ENCODE results near the gene SLC7A6OS.

The SLC7A6OS gene

GRCh38 chr16:68281368-68282063 is 29.2 kb downstream of the SLC7A6OS start:
- Histone ChIP-seq H2AK5ac (ENCODE audit: low read length) (no peak overlapping the region), H3K27me3 (ENCODE audit: insufficient read depth, low read length, poor library complexity) (no peaks in the 10 kb centered on the region), H3K4me2 (ENCODE audit: low read length) (no peak overlapping the region), H3K9ac (ENCODE audit: low read length) (no peak overlapping the region), H3K4me3 (ENCODE audit: low read length) (no peak overlapping the region), H3K18ac (ENCODE audit: low read length) (no peak overlapping the region), H3K79me2 (ENCODE audit: control insufficient read depth, insufficient read depth, low read length) (no peaks in the 10 kb centered on the region), H4K8ac (ENCODE audit: low read depth, low read length) (no peak overlapping the region), H2BK5ac (ENCODE audit: low read length) (no peak overlapping the region), H3K23ac (ENCODE audit: low read length) (no peak overlapping the region), H3K56ac (ENCODE audit: low read length) (no peak overlapping the region), H3K4ac (ENCODE audit: low read depth, low read length) (no peak overlapping the region), H2BK120ac (ENCODE audit: low read depth, low read length) (no peak overlapping the region), H3K79me1 (ENCODE audit: low read length) (peaks cover 9% of the 10 kb centered on the region), H2BK15ac (replicated peaks; ENCODE audit: low read depth) (no peak overlapping the region), H3K36me3 (ENCODE audit: control insufficient read depth, insufficient read depth, low read length) (peaks cover 4% of the 10 kb centered on the region), H4K5ac (ENCODE audit: low read length) (no peak overlapping the region), H3K4me1 (ENCODE audit: control insufficient read depth, low read depth, low read length) (no peaks in the 10 kb centered on the region), H3K27ac (ENCODE audit: low read depth, low read length) (no peak overlapping the region)
- no peak for DNase-seq
- no CpG with 5 or more reads among the region's 4 CpGs for WGBS (ENCODE audit: extremely low coverage, insufficient coverage, low lambda C conversion rate)

- no peak overlapping the region for H3K27ac ChIP-seq (ENCODE audit: low read depth, low read length)
- H3K36me3 ChIP-seq (ENCODE audit: control insufficient read depth, insufficient read depth, low read length): peaks cover 4% of the 10 kb centered on the region
- H3K4ac ChIP-seq (ENCODE audit: low read depth, low read length): no peak overlapping the region
- WGBS (ENCODE audit: extremely low coverage, insufficient coverage, low lambda C conversion rate): no CpG with 5 or more reads among the region's 13 CpGs
- no peaks in the 10 kb centered on the region for H3K27me3 ChIP-seq (ENCODE audit: insufficient read depth, low read length, poor library complexity)
- no peak overlapping the region for H2BK120ac ChIP-seq (ENCODE audit: low read depth, low read length)
- no peak overlapping the region for H3K18ac ChIP-seq (ENCODE audit: low read length)
- H2BK5ac ChIP-seq (ENCODE audit: low read length): no peak overlapping the region
- H3K79me2 ChIP-seq (ENCODE audit: control insufficient read depth, insufficient read depth, low read length): no peaks in the 10 kb centered on the region
- H3K4me1 ChIP-seq (ENCODE audit: control insufficient read depth, low read depth, low read length): no peaks in the 10 kb centered on the region
- H2BK15ac ChIP-seq (replicated peaks; ENCODE audit: low read depth): no peak overlapping the region
- no peak overlapping the region for H3K4me2 ChIP-seq (ENCODE audit: low read length)
- H3K79me1 ChIP-seq (ENCODE audit: low read length): peaks cover under 1% of the 10 kb centered on the region
- no peak overlapping the region for H2AK5ac ChIP-seq (ENCODE audit: low read length)
- no peak overlapping the region for H4K5ac ChIP-seq (ENCODE audit: low read length)
- H3K4me3 ChIP-seq (ENCODE audit: low read length): no peak overlapping the region
- no peak overlapping the region for H4K8ac ChIP-seq (ENCODE audit: low read depth, low read length)
- no peak overlapping the region for H3K9ac ChIP-seq (ENCODE audit: low read length)
- no peak overlapping the region for H3K23ac ChIP-seq (ENCODE audit: low read length)
- no peak overlapping the region for H3K56ac ChIP-seq (ENCODE audit: low read length)
- no peak for DNase-seq
Measured at GRCh38 chr16:68279726-68280558, 30.8 kb downstream of the SLC7A6OS start.

GRCh38 chr16:68276223-68276622 is 34.5 kb downstream of the SLC7A6OS start:
- WGBS (ENCODE audit: extremely low coverage, insufficient coverage, low lambda C conversion rate): no CpG with 5 or more reads among the region's 3 CpGs
- Histone ChIP-seq H3K4ac (ENCODE audit: low read depth, low read length) (no peak overlapping the region), H2BK15ac (replicated peaks; ENCODE audit: low read depth) (no peak overlapping the region), H2BK120ac (ENCODE audit: low read depth, low read length) (no peak overlapping the region), H3K4me3 (ENCODE audit: low read length) (no peak overlapping the region), H4K5ac (ENCODE audit: low read length) (no peak overlapping the region), H4K8ac (ENCODE audit: low read depth, low read length) (no peak overlapping the region), H3K56ac (ENCODE audit: low read length) (no peak overlapping the region), H3K9ac (ENCODE audit: low read length) (no peak overlapping the region), H2BK5ac (ENCODE audit: low read length) (no peak overlapping the region), H3K79me1 (ENCODE audit: low read length) (peaks cover 18% of the 10 kb centered on the region), H3K4me2 (ENCODE audit: low read length) (no peak overlapping the region), H3K79me2 (ENCODE audit: control insufficient read depth, insufficient read depth, low read length) (peaks cover 16% of the 10 kb centered on the region), H3K36me3 (ENCODE audit: control insufficient read depth, insufficient read depth, low read length) (peaks cover 7% of the 10 kb centered on the region), H3K27ac (ENCODE audit: low read depth, low read length) (no peak overlapping the region), H3K23ac (ENCODE audit: low read length) (no peak overlapping the region), H3K18ac (ENCODE audit: low read length) (no peak overlapping the region), H3K4me1 (ENCODE audit: control insufficient read depth, low read depth, low read length) (peaks cover 3% of the 10 kb centered on the region), H3K27me3 (ENCODE audit: insufficient read depth, low read length, poor library complexity) (no peaks in the 10 kb centered on the region), H2AK5ac (ENCODE audit: low read length) (no peak overlapping the region)
- DNase-seq: no peak

GRCh38 chr16:68275611-68276191 is 35.0 kb downstream of the SLC7A6OS start:
- no peak for DNase-seq
- Histone ChIP-seq H4K5ac (ENCODE audit: low read length) (no peak overlapping the region), H3K4ac (ENCODE audit: low read depth, low read length) (no peak overlapping the region), H3K9ac (ENCODE audit: low read length) (no peak overlapping the region), H3K79me1 (ENCODE audit: low read length) (peaks cover 18% of the 10 kb centered on the region), H3K79me2 (ENCODE audit: control insufficient read depth, insufficient read depth, low read length) (peaks cover 21% of the 10 kb centered on the region), H3K56ac (ENCODE audit: low read length) (no peak overlapping the region), H3K18ac (ENCODE audit: low read length) (no peak overlapping the region), H3K4me3 (ENCODE audit: low read length) (no peak overlapping the region), H3K27me3 (ENCODE audit: insufficient read depth, low read length, poor library complexity) (no peaks in the 10 kb centered on the region), H3K4me1 (ENCODE audit: control insufficient read depth, low read depth, low read length) (peaks cover 3% of the 10 kb centered on the region), H3K4me2 (ENCODE audit: low read length) (no peak overlapping the region), H3K23ac (ENCODE audit: low read length) (no peak overlapping the region), H2BK15ac (replicated peaks; ENCODE audit: low read depth) (no peak overlapping the region), H2AK5ac (ENCODE audit: low read length) (no peak overlapping the region), H4K8ac (ENCODE audit: low read depth, low read length) (no peak overlapping the region), H3K36me3 (ENCODE audit: control insufficient read depth, insufficient read depth, low read length) (peaks cover 6% of the 10 kb centered on the region), H3K27ac (ENCODE audit: low read depth, low read length) (no peak overlapping the region), H2BK5ac (ENCODE audit: low read length) (no peak overlapping the region), H2BK120ac (ENCODE audit: low read depth, low read length) (no peak overlapping the region)
- WGBS (ENCODE audit: extremely low coverage, insufficient coverage, low lambda C conversion rate): no CpG with 5 or more reads among the region's 4 CpGs

GRCh38 chr16:68274441-68274840 is 36.3 kb downstream of the SLC7A6OS start:
- Histone ChIP-seq H3K4me3 (ENCODE audit: low read length) (no peak overlapping the region), H3K4me1 (ENCODE audit: control insufficient read depth, low read depth, low read length) (peaks cover 3% of the 10 kb centered on the region), H3K79me2 (ENCODE audit: control insufficient read depth, insufficient read depth, low read length) (peaks cover 34% of the 10 kb centered on the region), H3K27ac (ENCODE audit: low read depth, low read length) (no peak overlapping the region), H3K36me3 (ENCODE audit: control insufficient read depth, insufficient read depth, low read length) (peaks cover 6% of the 10 kb centered on the region), H4K5ac (ENCODE audit: low read length) (no peak overlapping the region), H2AK5ac (ENCODE audit: low read length) (no peak overlapping the region), H3K4me2 (ENCODE audit: low read length) (no peak overlapping the region), H3K79me1 (ENCODE audit: low read length) (peaks cover 21% of the 10 kb centered on the region), H2BK15ac (replicated peaks; ENCODE audit: low read depth) (no peak overlapping the region), H3K23ac (ENCODE audit: low read length) (no peak overlapping the region), H3K9ac (ENCODE audit: low read length) (no peak overlapping the region), H3K18ac (ENCODE audit: low read length) (no peak overlapping the region), H3K27me3 (ENCODE audit: insufficient read depth, low read length, poor library complexity) (no peaks in the 10 kb centered on the region), H2BK120ac (ENCODE audit: low read depth, low read length) (no peak overlapping the region), H2BK5ac (ENCODE audit: low read length) (no peak overlapping the region), H4K8ac (ENCODE audit: low read depth, low read length) (no peak overlapping the region), H3K56ac (ENCODE audit: low read length) (peak overlapping the region; percentile 15), H3K4ac (ENCODE audit: low read depth, low read length) (no peak overlapping the region)
- DNase-seq: no peak
- WGBS (ENCODE audit: extremely low coverage, insufficient coverage, low lambda C conversion rate): no CpG with 5 or more reads among the region's 4 CpGs
